Activated T-cell treated with anti-CD3 and anti-CD28 coated beads, Interleukin-2, amount 50 U/mL, for 72 hours (primary cell): Measurements from ENCODE around the gene MLYCD. TPM values are rescaled to one million over a fixed set of nuclear protein-coding genes. Genes with fewer than 3 reads are reported as not detected.

Source experiments
- ATAC-seq, 2 donors: fragments of 150-1000 bp; cut with Tn5 transposase; replicated peaks in 1 of 2; 2 replicates each; pipeline ENCODE4 v1.10.0; 2021; ENCODE audit warnings: moderate library complexity in 2 of 2, mild to moderate bottlenecking in 1 of 2
- DNase-seq, 2 donors: peaks; one replicate each; pipeline ENCODE4 v3.0.0; 2021 to 2022; ENCODE audit warnings: mixed read lengths in 1 of 2
- H3K27ac Mint-ChIP-seq: one replicate; pipeline ENCODE4 v1.8.0; 2022; ENCODE audit warnings: mild to moderate bottlenecking, moderate library complexity, mixed read lengths
- H3K27me3 Mint-ChIP-seq: one replicate; pipeline ENCODE4 v1.8.0; 2022; ENCODE audit warnings: low read depth, mixed read lengths
- H3K36me3 Mint-ChIP-seq, 2 donors: one replicate each; pipeline ENCODE4 v1.8.0; 2022; ENCODE audit warnings: mixed read lengths in 2 of 2, mild to moderate bottlenecking in 1 of 2; ENCODE audit not compliant: insufficient read depth in 2 of 2
- H3K4me1 Mint-ChIP-seq: one replicate; pipeline ENCODE4 v1.8.0; 2022; ENCODE audit warnings: low read depth, mixed read lengths
- H3K4me3 Mint-ChIP-seq, 2 donors: one replicate each; pipeline ENCODE4 v1.8.0; 2022; ENCODE audit warnings: mild to moderate bottlenecking in 2 of 2, mixed read lengths in 2 of 2, moderate library complexity in 2 of 2
- H3K9me3 Mint-ChIP-seq, 2 donors: one replicate each; pipeline ENCODE4 v1.8.0; 2022; ENCODE audit warnings: mixed read lengths in 2 of 2
- total RNA-seq, 2 donors: library from RNA; stranded (reverse); gene quantifications; one replicate each; pipeline ENCODE4 v1.2.3, GENCODE V29; 2022

MLYCD gene
- total RNA-seq, 2 donors from 2014 or later, result 4.6 to 5.2 TPM

DNA sequence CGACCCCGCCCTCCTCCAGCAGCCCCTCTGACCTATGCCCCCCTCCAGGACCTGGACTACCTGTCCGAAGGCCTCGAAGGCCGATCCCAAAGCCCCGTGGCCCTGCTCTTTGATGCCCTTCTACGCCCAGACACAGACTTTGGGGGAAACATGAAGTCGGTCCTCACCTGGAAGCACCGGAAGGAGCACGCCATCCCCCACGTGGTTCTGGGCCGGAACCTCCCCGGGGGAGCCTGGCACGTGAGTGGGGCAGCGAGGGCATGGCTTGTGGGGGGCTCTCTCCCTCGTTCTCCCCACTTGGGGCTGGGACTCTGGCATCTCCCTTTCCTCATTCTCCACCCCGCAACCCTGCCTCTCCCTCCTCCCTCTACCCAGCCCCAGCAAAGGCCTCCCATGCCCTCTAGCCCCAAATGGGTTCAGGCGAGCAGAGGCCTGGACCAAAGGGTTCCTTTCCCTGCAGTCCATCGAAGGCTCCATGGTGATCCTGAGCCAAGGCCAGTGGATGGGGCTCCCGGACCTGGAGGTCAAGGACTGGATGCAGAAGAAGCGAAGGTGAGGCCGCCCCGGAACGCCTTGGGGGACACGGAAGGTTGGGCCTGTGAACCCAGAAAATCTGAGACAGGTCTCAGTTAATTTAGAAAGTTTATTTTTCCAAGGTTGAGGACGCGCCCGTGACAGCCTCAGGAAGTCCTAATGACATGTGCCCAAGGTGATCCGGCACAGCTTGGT, 61.8 kb downstream of the MLYCD start:
- Mint-ChIP-seq H3K9me3 (no peaks in the 10 kb centered on the region), H3K36me3 (no peaks in the 10 kb centered on the region), H3K27me3 (no peaks in the 10 kb centered on the region), H3K27ac (no peak overlapping the region), H3K4me1 (no peaks in the 10 kb centered on the region), H3K4me3 (no peak overlapping the region)
- ATAC-seq (no peak), DNase-seq (no peak)

DNA sequence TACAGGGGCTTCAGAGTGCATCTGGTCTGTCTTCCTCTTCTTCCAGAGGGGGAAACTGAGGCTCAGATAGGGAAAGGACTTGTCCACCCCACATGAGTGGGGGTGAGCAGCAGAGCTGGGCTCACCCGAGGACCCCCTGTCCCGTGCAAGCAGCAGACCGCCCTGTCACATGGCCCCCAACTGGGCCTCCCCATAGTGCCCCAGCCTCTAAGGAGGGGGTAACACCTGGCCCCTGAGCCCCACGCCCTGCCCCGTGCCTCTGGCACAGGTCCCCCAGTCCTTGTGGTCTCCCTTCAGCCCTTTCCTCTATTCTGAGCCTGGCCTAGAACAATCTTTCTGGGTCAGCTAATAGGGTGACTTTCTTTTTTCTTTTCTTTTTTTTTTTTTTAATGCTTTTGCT, 62.7 kb downstream of the MLYCD start:
- H3K9me3 Mint-ChIP-seq, result no peaks in the 10 kb centered on the region
- H3K36me3 Mint-ChIP-seq, result no peaks in the 10 kb centered on the region
- H3K27ac Mint-ChIP-seq, result no peak overlapping the region
- DNase-seq, result no peak
- no peaks in the 10 kb centered on the region for H3K27me3 Mint-ChIP-seq
- no peak for ATAC-seq
- no peaks in the 10 kb centered on the region for H3K4me1 Mint-ChIP-seq
- H3K4me3 Mint-ChIP-seq, result no peak overlapping the region

DNA sequence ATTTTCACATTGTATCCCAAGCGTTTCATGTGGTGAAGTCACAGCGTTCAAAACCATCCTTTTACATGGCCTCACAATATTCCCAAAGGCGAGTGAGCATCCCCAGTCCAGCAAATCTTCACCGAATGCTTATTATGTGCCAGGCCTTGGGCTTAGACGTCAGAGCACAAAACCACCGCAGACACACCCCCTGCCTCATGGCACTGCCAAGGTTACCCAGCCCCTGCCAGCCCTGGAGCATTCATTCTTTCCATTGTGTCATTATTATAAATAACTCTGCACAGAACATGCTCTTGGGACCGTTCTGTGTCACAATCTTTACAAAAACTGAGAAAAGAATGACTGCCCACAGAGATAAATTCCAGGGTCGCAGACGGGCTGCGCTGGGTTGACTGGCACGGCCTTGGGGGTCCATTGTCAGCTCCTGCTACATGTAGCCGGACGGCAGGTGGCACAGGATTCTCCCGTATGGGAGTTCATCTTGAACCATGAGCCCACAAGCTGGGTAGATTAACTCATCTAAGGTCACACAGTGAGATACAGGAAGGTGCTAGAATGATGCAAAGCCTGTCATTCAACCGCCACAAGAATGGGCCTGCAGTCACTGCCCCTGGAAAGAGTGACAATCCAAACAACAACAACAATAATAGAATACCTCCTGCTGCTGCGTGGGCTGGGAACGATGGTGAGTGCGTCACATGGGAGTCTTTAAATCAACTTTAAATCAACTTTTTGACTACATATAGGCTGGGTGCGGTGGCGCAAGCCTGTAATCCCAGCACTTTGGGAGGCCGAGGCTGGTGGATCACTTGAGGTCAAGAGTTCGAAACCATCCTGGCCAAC, 64.6 kb downstream of the MLYCD start:
- H3K4me1 Mint-ChIP-seq, result no peaks in the 10 kb centered on the region
- no peak overlapping the region for H3K27ac Mint-ChIP-seq
- ATAC-seq (peak in 1 of 2 donors; percentile 24), DNase-seq (no peak)
- peaks cover 7% of the 10 kb centered on the region for H3K27me3 Mint-ChIP-seq
- H3K36me3 Mint-ChIP-seq, result no peaks in the 10 kb centered on the region
- no peaks in the 10 kb centered on the region for H3K9me3 Mint-ChIP-seq
- no peak overlapping the region for H3K4me3 Mint-ChIP-seq

DNA sequence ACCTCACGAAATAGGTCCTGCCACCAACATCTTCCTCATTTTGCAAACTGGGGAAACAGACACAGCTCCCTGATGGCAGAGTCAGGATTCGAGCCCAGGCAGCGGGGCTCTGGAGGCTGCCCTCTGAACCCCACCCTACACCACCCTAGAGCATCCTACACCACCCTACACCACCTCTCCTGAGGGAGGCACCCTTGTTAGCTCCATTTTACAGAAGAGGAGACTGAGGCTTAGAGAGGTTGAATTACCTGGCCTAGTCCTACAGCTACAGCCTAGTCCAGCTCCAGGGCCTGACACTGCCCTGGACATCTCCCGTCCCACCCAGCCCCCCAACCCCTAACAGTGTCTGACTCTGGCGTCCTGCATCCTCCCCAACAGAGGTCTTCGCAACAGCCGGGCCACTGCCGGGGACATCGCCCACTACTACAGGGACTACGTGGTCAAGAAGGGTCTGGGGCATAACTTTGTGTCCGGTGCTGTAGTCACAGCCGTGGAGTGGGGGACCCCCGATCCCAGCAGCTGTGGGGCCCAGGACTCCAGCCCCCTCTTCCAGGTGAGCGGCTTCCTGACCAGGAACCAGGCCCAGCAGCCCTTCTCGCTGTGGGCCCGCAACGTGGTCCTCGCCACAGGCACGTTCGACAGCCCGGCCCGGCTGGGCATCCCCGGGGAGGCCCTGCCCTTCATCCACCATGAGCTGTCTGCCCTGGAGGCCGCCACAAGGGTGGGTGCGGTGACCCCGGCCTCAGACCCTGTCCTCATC, 65.9 kb downstream of the MLYCD start:
- DNase-seq, result no peak
- H3K4me1 Mint-ChIP-seq, result no peaks in the 10 kb centered on the region
- H3K27ac Mint-ChIP-seq, result no peak overlapping the region
- H3K9me3 Mint-ChIP-seq, result no peaks in the 10 kb centered on the region
- no peaks in the 10 kb centered on the region for H3K36me3 Mint-ChIP-seq
- H3K27me3 Mint-ChIP-seq, result peaks cover 16% of the 10 kb centered on the region
- H3K4me3 Mint-ChIP-seq, result no peak overlapping the region
- ATAC-seq, result no peak

DNA sequence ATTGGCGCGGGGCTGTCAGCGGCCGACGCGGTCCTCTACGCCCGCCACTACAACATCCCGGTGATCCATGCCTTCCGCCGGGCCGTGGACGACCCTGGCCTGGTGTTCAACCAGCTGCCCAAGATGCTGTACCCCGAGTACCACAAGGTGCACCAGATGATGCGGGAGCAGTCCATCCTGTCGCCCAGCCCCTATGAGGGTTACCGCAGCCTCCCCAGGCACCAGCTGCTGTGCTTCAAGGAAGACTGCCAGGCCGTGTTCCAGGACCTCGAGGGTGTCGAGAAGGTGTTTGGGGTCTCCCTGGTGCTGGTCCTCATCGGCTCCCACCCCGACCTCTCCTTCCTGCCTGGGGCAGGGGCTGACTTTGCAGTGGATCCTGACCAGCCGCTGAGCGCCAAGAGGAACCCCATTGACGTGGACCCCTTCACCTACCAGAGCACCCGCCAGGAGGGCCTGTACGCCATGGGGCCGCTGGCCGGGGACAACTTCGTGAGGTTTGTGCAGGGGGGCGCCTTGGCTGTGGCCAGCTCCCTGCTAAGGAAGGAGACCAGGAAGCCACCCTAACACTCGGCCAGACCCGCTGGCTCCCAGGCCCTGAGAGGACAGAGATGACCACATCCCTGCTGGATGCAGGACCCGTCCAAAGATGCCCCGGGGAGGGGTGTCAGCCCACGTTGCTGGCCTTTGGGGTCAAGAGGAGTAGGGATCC, 66.7 kb downstream of the MLYCD start:
- no peaks in the 10 kb centered on the region for H3K9me3 Mint-ChIP-seq
- DNase-seq, result no peak
- no peak overlapping the region for H3K4me3 Mint-ChIP-seq
- ATAC-seq, result no peak
- no peak overlapping the region for H3K27ac Mint-ChIP-seq
- H3K36me3 Mint-ChIP-seq, result no peaks in the 10 kb centered on the region
- no peaks in the 10 kb centered on the region for H3K4me1 Mint-ChIP-seq
- peaks cover 20% of the 10 kb centered on the region for H3K27me3 Mint-ChIP-seq

DNA sequence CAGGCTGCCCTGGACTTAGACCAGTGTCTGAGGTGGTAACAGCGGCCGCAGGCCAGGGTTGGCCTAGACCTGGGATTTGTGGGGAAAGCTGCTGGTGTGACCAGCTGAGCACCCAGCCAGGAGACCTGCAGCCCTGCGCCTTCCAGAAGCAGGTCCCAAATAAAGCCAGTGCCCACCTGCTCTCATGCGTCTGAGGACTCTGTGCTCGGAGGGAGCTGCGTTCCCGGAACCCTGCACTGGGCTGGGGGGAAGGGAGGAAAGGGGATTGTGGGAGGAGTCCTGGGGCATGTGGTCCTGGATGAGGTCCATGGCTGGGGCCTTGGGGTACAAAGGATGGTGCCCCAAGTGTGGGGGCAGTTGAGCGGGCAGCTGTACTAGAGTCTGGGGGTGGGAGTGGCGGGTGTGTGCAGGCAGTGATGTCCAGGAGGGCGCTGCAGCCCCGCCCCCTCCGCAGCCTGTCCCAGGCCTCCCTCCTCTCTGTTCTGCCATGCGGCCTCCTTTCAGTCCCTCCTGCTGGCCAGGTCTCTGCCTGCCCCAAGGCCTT, 67.3 kb downstream of the MLYCD start:
- DNase-seq, result no peak
- Mint-ChIP-seq H3K4me1 (no peaks in the 10 kb centered on the region), H3K27ac (no peak overlapping the region), H3K36me3 (no peaks in the 10 kb centered on the region), H3K9me3 (no peaks in the 10 kb centered on the region), H3K27me3 (peaks cover 20% of the 10 kb centered on the region), H3K4me3 (no peak overlapping the region)
- no peak for ATAC-seq

DNA sequence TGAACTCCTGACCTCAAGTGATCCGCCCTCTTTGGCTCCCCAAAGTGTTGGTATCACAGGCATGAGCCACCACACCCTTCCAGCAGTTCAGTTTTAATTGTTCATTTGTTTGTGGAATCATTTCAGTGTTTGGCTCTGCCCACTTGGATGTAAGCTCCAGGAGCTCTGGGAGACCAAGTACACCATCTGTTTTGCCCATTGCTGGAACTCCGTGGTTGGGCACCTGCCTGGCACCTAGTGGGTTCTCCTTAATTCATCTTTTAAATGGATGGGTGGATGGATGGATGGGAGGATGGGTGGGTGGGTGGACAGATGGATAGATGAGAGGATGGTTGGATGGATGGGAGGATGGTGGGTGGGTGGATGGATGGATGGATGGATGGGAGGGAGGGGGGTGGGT, 68.2 kb downstream of the MLYCD start:
- DNase-seq (no peak), ATAC-seq (no peak)
- no peak overlapping the region for H3K4me3 Mint-ChIP-seq
- H3K36me3 Mint-ChIP-seq, result no peaks in the 10 kb centered on the region
- H3K9me3 Mint-ChIP-seq, result no peaks in the 10 kb centered on the region
- H3K27ac Mint-ChIP-seq, result no peak overlapping the region
- H3K27me3 Mint-ChIP-seq, result peaks cover 20% of the 10 kb centered on the region
- no peaks in the 10 kb centered on the region for H3K4me1 Mint-ChIP-seq

DNA sequence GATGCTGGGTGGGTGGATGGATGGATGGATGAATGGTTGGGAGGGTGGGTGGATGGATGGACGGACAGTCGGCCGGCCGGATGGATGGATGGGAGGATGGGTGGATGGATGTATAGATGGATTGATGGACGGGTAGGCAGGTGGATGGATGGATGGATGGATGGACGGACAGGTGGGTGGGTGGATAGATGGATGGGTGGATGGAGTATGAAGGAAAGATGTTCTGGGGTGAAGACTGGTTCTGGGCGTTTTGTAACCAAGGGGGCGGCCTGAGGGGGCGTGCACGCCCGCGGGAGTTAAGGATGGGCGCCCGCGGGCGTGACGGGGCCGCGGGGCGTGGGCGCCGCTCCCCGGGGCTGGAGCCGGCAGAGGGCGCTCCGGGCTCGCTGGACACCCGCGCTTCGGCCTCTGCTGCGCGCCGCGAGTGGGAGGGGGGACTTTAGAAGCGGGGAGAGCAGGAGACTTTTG, 69.0 kb downstream of the MLYCD start, which contains the start of gene NECAB2:
Gene NECAB2, plus strand, starts transcription at position 407 of the 468 bp plus-strand sequence. CDS start 405 bp downstream, outside the sequence.
- peak within 1 kb of the TSS; percentile 60 to 73 for H3K4me3 Mint-ChIP-seq
- H3K9me3 Mint-ChIP-seq, result no peaks in the 10 kb centered on the region
- ATAC-seq (peak; percentile 49 to 67), DNase-seq (peak; percentile 53 to 60)
- H3K27ac Mint-ChIP-seq, result no peak within 1 kb of the TSS
- no peaks in the 10 kb centered on the region for H3K4me1 Mint-ChIP-seq
- H3K36me3 Mint-ChIP-seq, result no peaks in the 10 kb centered on the region
- peaks cover 20% of the 10 kb centered on the region for H3K27me3 Mint-ChIP-seq

DNA sequence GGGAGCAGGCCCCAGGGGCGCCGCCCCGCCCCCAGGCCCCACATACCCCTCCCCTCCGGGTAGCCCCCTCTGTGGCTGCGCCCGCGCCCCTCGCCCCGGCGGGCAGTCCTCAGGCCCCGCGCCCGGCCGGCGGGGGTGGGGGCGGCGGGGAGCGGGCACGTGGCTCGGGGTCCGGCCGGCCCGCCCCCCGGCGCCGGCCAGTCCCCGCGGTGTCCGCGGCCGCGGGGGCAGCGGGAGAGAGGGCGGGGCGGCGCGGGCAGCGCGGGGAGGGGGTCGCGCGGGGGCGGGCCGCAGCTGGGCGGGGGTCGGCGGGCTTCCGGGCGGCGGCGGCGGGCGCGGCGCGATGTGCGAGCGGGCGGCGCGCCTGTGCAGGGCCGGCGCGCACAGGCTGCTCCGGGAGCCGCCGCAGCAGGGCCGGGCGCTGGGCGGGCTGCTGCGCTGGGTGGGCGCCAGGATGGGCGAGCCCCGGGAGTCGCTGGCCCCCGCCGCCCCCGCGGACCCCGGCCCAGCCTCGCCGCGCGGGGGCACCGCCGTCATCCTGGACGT, 69.5 kb downstream of the MLYCD start:
- H3K9me3 Mint-ChIP-seq, result no peaks in the 10 kb centered on the region
- peaks cover 20% of the 10 kb centered on the region for H3K27me3 Mint-ChIP-seq
- peak overlapping the region in 1 of 2 donors; percentile 73 for H3K4me3 Mint-ChIP-seq
- no peak overlapping the region for H3K27ac Mint-ChIP-seq
- no peak for DNase-seq
- H3K4me1 Mint-ChIP-seq, result no peaks in the 10 kb centered on the region
- ATAC-seq, result no peak
- no peaks in the 10 kb centered on the region for H3K36me3 Mint-ChIP-seq

DNA sequence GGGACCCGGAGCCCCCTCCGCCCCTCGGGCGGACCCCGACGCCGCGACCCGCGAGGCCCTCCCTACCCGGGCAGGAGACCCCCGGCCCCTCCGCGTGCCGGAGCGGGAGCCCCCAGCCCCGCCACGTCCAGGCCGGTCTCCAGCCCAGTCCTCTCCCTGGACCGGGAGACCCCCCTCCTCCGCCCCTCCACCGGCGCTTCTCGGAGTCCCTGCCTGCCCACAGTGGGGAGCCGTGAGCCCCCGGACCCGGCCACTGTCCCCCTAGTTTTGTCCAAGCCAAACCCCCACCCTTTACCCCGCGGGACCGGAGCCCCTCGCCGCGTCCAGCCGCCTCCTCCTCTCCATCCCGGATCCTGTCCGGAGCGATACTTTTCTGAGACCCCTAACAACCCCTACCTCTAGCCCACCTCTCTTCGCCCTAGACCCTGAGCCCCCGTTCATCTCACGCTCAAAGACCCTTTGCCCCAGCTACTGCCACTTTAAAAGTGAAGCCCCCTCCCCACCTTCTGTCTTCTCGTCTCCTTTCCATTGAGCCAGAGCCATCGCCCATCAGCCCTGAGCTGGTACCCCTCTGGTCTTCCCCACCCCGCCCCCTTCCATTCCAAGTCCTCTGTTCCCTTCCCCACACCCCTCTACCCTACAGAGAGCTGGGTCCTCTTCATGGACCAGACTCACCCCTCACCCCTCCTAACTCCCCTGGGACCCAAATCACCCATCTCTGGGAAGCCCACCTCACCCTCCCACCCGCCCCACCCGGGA, 70.2 kb downstream of the MLYCD start:
- no peaks in the 10 kb centered on the region for H3K9me3 Mint-ChIP-seq
- H3K27me3 Mint-ChIP-seq, result peaks cover 20% of the 10 kb centered on the region
- H3K27ac Mint-ChIP-seq, result no peak overlapping the region
- peak overlapping the region; percentile 25 to 47 for H3K4me3 Mint-ChIP-seq
- no peak for ATAC-seq
- H3K4me1 Mint-ChIP-seq, result no peaks in the 10 kb centered on the region
- no peaks in the 10 kb centered on the region for H3K36me3 Mint-ChIP-seq
- DNase-seq, result no peak

DNA sequence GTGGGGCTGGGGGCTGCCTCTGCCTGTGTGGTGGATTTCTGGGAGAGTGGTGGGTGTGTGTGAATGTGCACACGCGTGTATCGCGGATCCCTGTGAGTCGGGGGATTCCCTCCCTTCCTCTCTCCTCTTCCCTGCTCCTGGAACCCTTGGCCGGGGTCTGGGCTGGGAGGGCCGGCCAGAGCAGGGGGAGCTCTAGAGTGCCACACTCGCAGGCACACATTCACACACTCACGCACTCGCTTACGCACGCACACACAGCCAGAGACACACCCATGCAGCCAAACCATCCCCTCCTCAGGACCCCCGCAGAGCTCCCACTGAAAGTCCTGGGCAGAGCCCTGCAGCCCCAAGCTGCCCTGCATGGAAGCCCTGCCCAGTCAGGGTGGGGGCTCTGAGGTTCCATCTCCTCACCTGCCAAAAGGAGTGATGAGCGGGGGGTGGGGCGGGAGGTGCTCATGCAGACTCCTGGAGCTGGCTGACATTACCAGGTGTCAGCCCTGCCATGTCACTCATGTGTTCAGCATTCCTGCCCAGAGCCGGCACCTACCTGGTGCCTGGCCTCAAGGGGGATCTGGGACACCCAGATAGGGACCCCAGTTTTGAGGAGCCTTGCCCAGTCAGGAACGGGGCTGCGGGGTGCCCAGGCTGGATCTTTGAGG, 71.0 kb downstream of the MLYCD start:
- no peak for ATAC-seq
- Mint-ChIP-seq H3K9me3 (no peaks in the 10 kb centered on the region), H3K4me3 (peak overlapping the region in 1 of 2 donors; percentile 17)

More for the DNA sequence above, 71.0 kb downstream of the MLYCD start:
- Mint-ChIP-seq H3K27me3 (peaks cover 26% of the 10 kb centered on the region), H3K36me3 (no peaks in the 10 kb centered on the region), H3K4me1 (no peaks in the 10 kb centered on the region), H3K27ac (no peak overlapping the region)
- no peak for DNase-seq
